Ascending aorta (tissue), 2 donors: ENCODE results near the gene SPINDOC. TPM values are rescaled to one million over a fixed set of nuclear protein-coding genes. Genes with fewer than 3 reads are reported as not detected.

Experiments
- DNase-seq, 2 donors: peaks; one replicate each; pipeline ENCODE4 v3.0.0-alpha.2; 2019; ENCODE audit warnings: low spot score in 2 of 2
- H3K27ac ChIP-seq, 2 donors: fragments of 200-600 bp; sonication (generic); one replicate each; pipeline ENCODE4 v1.5.1; 2016 to 2017; ENCODE audit warnings: mild to moderate bottlenecking in 1 of 2
- H3K27me3 ChIP-seq: fragments of 200-600 bp; sonication (generic); one replicate; pipeline ENCODE4 v1.5.1; 2017
- H3K36me3 ChIP-seq, 2 donors: fragments of 200-600 bp; sonication (generic); one replicate each; pipeline ENCODE4 v1.5.1; 2016
- H3K4me1 ChIP-seq, 2 donors: fragments of 200-600 bp; sonication (generic); one replicate each; pipeline ENCODE4 v1.5.1; 2016 to 2017; ENCODE audit warnings: mild to moderate bottlenecking in 1 of 2
- H3K4me3 ChIP-seq, 2 donors: fragments of 200-600 bp; sonication (generic); one replicate each; pipeline ENCODE4 v1.5.1; 2016 to 2017; ENCODE audit warnings: mild to moderate bottlenecking in 1 of 2
- H3K9me3 ChIP-seq, 2 donors: fragments of 200-600 bp; sonication (generic); one replicate each; pipeline ENCODE4 v1.5.1; 2016
- intact Hi-C: fragments of 100-400 bp; cut with DNase I; formaldehyde crosslinking; loops from one replicate; pipeline ENCODE4 v1.15.1; 2023
- total RNA-seq: library from RNA; depleted of rRNA; stranded (reverse); fragments of >200 nt; gene quantifications from one replicate; pipeline ENCODE4 v1.1.0, GENCODE V29; 2016
- TF ChIP-seq, protein P1 (sequence below), 3 experiments: fragments of 200-600 bp in 2 of 3; fragments of 450-650 bp in 1 of 3; sonication (generic) in 2 of 3; IDR thresholded peaks; one replicate each; pipeline ENCODE4 v1.5.1; 2016 to 2019; ENCODE audit warnings: antibody characterized with exemption in 3 of 3, mild to moderate bottlenecking in 1 of 3, moderate library complexity in 1 of 3

The SPINDOC gene
- total RNA-seq, 1 donor from 2014 or later: 5.0 TPM

DNA sequence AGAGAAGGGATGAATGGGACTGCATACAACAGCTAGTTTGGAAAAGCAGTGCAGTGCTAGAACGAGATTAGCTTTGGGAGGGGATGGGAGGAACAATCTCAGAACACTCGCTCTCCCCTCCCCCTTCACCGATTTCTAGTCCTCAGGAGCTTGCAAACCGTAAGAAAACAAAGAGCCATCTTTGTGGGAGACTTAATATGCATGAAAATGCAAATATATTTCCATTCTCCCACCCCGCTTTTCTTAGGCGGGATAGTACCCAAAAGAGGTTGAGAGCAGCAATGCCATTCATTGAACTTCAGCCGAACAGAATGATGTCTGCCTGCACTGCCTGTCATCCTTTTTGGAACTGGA lies 1.1 kb downstream of the SPINDOC start:
- Histone ChIP-seq H3K4me3 (peak overlapping the region; percentile 95), H3K4me1 (peaks cover 3 to 15% of the 10 kb centered on the region in 2 donors), H3K27me3 (no peaks in the 10 kb centered on the region), H3K27ac (no peak overlapping the region), H3K9me3 (no peaks in the 10 kb centered on the region), H3K36me3 (peaks cover 21 to 26% of the 10 kb centered on the region in 2 donors)
- intact Hi-C loops: loop anchor here (10.0 kb wide), 1 partner anchor 140 kb away; the partner anchor contains the start of gene ATL3
- TF ChIP-seq, protein P1, sequence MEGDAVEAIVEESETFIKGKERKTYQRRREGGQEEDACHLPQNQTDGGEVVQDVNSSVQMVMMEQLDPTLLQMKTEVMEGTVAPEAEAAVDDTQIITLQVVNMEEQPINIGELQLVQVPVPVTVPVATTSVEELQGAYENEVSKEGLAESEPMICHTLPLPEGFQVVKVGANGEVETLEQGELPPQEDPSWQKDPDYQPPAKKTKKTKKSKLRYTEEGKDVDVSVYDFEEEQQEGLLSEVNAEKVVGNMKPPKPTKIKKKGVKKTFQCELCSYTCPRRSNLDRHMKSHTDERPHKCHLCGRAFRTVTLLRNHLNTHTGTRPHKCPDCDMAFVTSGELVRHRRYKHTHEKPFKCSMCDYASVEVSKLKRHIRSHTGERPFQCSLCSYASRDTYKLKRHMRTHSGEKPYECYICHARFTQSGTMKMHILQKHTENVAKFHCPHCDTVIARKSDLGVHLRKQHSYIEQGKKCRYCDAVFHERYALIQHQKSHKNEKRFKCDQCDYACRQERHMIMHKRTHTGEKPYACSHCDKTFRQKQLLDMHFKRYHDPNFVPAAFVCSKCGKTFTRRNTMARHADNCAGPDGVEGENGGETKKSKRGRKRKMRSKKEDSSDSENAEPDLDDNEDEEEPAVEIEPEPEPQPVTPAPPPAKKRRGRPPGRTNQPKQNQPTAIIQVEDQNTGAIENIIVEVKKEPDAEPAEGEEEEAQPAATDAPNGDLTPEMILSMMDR (IDR thresholded peaks at IDR 0.05): no peak
- no peak for DNase-seq

DNA sequence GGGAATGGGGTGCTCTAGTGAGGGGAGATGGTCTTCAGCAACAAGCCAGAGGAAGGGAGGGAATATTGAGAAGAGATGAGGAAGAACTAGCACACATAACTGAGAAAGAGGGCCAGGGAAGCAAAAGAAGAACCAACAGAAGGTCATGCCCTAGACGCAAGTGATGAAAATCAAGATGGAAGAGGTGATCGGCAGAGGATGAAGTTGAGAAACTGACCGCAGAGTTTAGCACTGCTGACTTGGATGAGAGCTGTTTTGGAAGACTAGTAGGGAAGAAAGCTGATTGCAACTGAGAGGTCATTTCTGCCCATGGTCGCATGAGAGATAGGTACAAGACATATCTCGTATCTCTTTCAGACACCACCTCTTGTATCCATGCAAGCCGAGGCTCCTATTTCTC lies 2.9 kb downstream of the SPINDOC start:
- intact Hi-C loops: loop anchor here (10.0 kb wide), 1 partner anchor 141 kb away; the partner anchor contains the start of gene ATL3
- Histone ChIP-seq H3K27me3 (no peaks in the 10 kb centered on the region), H3K4me3 (no peak overlapping the region), H3K9me3 (no peaks in the 10 kb centered on the region), H3K4me1 (peaks cover 3 to 15% of the 10 kb centered on the region in 2 donors), H3K27ac (no peak overlapping the region), H3K36me3 (peaks cover 36 to 42% of the 10 kb centered on the region in 2 donors)
- DNase-seq: no peak
- TF ChIP-seq, protein P1 (IDR thresholded peaks at IDR 0.05): no peak

DNA sequence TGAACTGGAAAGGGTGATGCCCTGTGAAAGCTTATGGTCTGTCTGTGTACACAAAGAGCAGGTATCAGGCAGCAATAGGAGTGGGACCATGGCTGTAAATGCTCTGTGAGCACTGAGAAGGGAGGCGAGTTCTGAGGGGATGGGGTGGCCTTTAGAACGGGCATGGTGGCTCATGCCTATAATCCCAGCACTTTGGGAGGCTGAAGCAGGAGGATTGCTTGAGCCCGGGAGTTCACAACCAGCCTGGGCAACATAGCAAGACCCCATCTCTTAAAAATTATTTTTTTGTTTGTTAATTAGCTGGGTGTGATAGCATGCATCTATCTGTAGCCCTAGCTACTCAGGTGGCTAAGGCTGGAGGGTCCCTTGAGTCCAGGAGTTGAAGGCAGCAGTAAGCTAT lies 3.5 kb downstream of the SPINDOC start:
- no peak overlapping the region for H3K27ac ChIP-seq
- H3K27me3 ChIP-seq: no peaks in the 10 kb centered on the region
- intact Hi-C loops: loop anchor here (10.0 kb wide), 1 partner anchor 142 kb away; the partner anchor contains the start of gene ATL3
- no peak overlapping the region for H3K4me3 ChIP-seq
- peaks cover 40 to 47% of the 10 kb centered on the region in 2 donors for H3K36me3 ChIP-seq
- no peaks in the 10 kb centered on the region for H3K9me3 ChIP-seq
- TF ChIP-seq, protein P1 (IDR thresholded peaks at IDR 0.05): no peak
- peaks cover 3 to 15% of the 10 kb centered on the region in 2 donors for H3K4me1 ChIP-seq
- no peak for DNase-seq

DNA sequence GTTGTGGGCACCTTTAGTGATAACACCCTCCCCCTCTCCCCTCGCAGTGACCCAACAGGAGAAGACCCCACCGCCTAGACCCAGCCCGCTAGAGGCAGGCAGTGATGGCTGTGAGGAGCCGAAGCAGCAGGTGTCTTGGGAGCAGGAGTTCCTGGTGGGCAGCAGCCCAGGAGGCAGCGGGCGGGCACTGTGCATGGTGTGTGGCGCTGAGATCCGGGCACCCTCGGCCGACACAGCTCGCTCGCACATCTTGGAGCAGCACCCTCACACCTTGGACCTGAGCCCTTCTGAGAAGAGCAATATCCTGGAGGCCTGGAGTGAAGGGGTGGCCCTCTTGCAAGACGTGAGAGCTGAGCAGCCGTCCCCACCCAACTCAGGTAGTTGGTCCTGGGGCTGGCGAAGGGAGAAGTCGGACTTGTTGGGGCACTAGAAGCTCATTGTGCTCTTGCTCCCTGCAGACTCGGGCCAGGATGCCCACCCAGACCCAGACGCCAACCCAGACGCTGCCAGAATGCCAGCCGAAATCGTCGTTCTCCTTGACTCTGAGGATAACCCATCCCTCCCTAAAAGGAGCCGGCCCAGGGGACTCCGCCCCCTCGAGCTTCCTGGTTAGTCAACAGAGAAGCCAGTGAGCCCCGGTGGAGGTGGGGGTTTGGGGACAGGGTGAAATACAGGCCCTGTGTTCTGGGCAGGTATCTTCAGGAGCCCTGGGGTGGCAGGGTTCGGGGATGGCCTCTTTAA lies 4.7 kb downstream of the SPINDOC start:
- H3K27me3 ChIP-seq: no peaks in the 10 kb centered on the region
- H3K36me3 ChIP-seq: peaks cover 49 to 58% of the 10 kb centered on the region in 2 donors
- no peak overlapping the region for H3K4me3 ChIP-seq
- no peak for DNase-seq
- TF ChIP-seq, protein P1 (IDR thresholded peaks at IDR 0.05): no peak
- intact Hi-C loops: loop anchor here (10.0 kb wide), 1 partner anchor 143 kb away; the partner anchor contains the start of gene ATL3
- H3K27ac ChIP-seq: no peak overlapping the region
- peaks cover 3 to 12% of the 10 kb centered on the region in 2 donors for H3K4me1 ChIP-seq
- H3K9me3 ChIP-seq: no peaks in the 10 kb centered on the region

DNA sequence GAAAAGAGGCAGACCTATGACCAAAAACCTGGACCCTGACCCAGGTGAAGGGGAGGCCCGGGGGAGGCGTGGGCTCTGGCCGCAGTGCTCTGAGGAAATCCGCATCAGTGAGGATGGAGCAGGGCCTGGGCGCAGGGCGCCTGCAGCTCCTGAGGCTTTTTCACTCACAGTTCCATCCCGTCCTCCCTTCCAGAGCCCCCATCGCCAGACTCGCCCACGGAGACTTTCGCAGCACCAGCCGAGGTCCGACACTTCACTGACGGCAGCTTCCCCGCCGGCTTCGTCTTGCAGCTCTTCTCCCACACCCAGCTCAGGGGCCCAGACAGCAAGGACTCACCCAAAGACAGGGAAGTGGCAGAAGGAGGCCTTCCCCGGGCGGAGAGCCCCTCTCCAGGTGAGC lies 5.4 kb downstream of the SPINDOC start:
- Histone ChIP-seq H3K4me3 (no peak overlapping the region), H3K9me3 (no peaks in the 10 kb centered on the region), H3K4me1 (peaks cover 3 to 12% of the 10 kb centered on the region in 2 donors), H3K27me3 (no peaks in the 10 kb centered on the region), H3K27ac (no peak overlapping the region), H3K36me3 (peaks cover 55 to 65% of the 10 kb centered on the region in 2 donors)
- no peak for DNase-seq
- TF ChIP-seq, protein P1 (IDR thresholded peaks at IDR 0.05): no peak
- intact Hi-C loops: loop anchor here (10.0 kb wide), 1 partner anchor 144 kb away; the partner anchor contains the start of gene ATL3
